ENCODE data around the gene KRT2.

GRCh38 chr12:52674433-52674775, 22.4 kb upstream of the KRT2 start:
- TF ChIP-seq RXRA (IDR thresholded peaks at IDR 0.05; ENCODE audit: insufficient read depth, low read depth, low read length) (no peak), CEBPB (IDR thresholded peaks at IDR 0.05; ENCODE audit: low read depth, low read length) (no peak), POLR2A (IDR thresholded peaks at IDR 0.05; ENCODE audit: control extremely low read depth in 1 of 2, low read depth in 2 of 2, low read length in 2 of 2) (no peak), CTCF (IDR thresholded peaks at IDR 0.05; ENCODE audit: control extremely low read depth in 1 of 3, insufficient read depth in 1 of 3, low read depth in 1 of 3, low read length in 3 of 3) (no peak), NRF1 (IDR thresholded peaks at IDR 0.05; ENCODE audit: low read depth, low read length) (no peak), BCL11A (IDR thresholded peaks at IDR 0.05; ENCODE audit: low read depth in 2 of 2, low read length in 2 of 2) (no peak), FOSL1 (IDR thresholded peaks at IDR 0.05; ENCODE audit: insufficient read depth, low read depth, low read length) (no peak), HDAC2 (IDR thresholded peaks at IDR 0.05; ENCODE audit: borderline replicate concordance in 1 of 2, low read depth in 2 of 2, low read length in 2 of 2) (no peak), POLR2AphosphoS5 (IDR thresholded peaks at IDR 0.05; ENCODE audit: low read depth, low read length) (no peak)
